IMR-90 (cell line): ENCODE measurements around the gene SLC44A1. TPM values are rescaled to one million over a fixed set of nuclear protein-coding genes. Genes with fewer than 3 reads are reported as not detected.

Experiments used
- ATAC-seq: fragments of 200-7000 bp; cut with Tn5 transposase; 2 replicates; pipeline ENCODE4 v1.9.1; 2020; ENCODE audit warnings: low read depth, mild to moderate bottlenecking, moderate library complexity
- BruUV-seq: library from RNA; stranded (reverse); fragments of 400-500 nt; replicated peaks from 2 replicates; lab custom pipeline; 2021; lab: Mats Ljungman, UMichigan
- CTCF ChIA-PET: fragments of 300-600 bp; formaldehyde crosslinking; extraction: SDS; loops from one replicate; lab custom pipeline; 2021; ENCODE audit warnings: antibody characterized with exemption; lab: Yijun Ruan, JAX
- POLR2A ChIA-PET: fragments of 300-600 bp; sonication (Branson Sonifier 250); formaldehyde crosslinking; loops from one replicate; lab custom pipeline; 2022; ENCODE audit warnings: antibody characterized with exemption; ENCODE audit not compliant: unreplicated experiment; lab: Charles Lee
- DNase-seq: peaks from one replicate; pipeline ENCODE4 v3.0.0; 2013
- H2AFZ ChIP-seq: replicated peaks from 2 replicates; pipeline ENCODE3; 2013; ENCODE audit warnings: low read length, mild to moderate bottlenecking; ENCODE audit not compliant: poor library complexity
- H2AK5ac ChIP-seq: 2 replicates; pipeline ENCODE4 v1.6.1; 2013; ENCODE audit warnings: low read depth, low read length, inconsistent platforms
- H2AK9ac ChIP-seq: replicated peaks from 2 replicates; pipeline ENCODE3; 2013; ENCODE audit warnings: mild to moderate bottlenecking, low read depth, low read length, moderate library complexity; ENCODE audit not compliant: poor library complexity
- H2BK120ac ChIP-seq: 2 replicates; pipeline ENCODE4 v1.6.1; 2013; ENCODE audit warnings: low read depth, low read length, inconsistent platforms
- H2BK15ac ChIP-seq: 3 replicates; pipeline ENCODE4 v1.6.1; 2013; ENCODE audit warnings: low read depth, low read length, inconsistent platforms
- H2BK20ac ChIP-seq: 2 replicates; pipeline ENCODE4 v1.6.1; 2013; ENCODE audit warnings: low read depth, mild to moderate bottlenecking, inconsistent platforms, low read length, moderate library complexity
- H2BK5ac ChIP-seq: 2 replicates; pipeline ENCODE4 v1.6.1; 2013; ENCODE audit warnings: mild to moderate bottlenecking, low read depth, low read length, inconsistent platforms; ENCODE audit not compliant: poor library complexity, severe bottlenecking
- H3K14ac ChIP-seq: replicated peaks from 2 replicates; pipeline ENCODE4 v1.6.1; 2013; ENCODE audit warnings: low read depth, low read length, inconsistent platforms
- H3K18ac ChIP-seq: 2 replicates; pipeline ENCODE4 v1.6.1; 2013; ENCODE audit warnings: low read depth, low read length, control low read depth
- H3K23ac ChIP-seq: 2 replicates; pipeline ENCODE4 v1.6.1; 2013; ENCODE audit warnings: low read depth, low read length, inconsistent platforms
- H3K27ac ChIP-seq: 2 replicates; pipeline ENCODE4 v1.5.1; 2013; ENCODE audit warnings: mild to moderate bottlenecking, control low read depth, low read length; ENCODE audit not compliant: insufficient read depth
- H3K27me3 ChIP-seq: 2 replicates; pipeline ENCODE4 v1.6.1; 2013; ENCODE audit warnings: low read length; ENCODE audit not compliant: control insufficient read depth, insufficient read depth
- H3K36me3 ChIP-seq: 2 replicates; pipeline ENCODE4 v1.6.1; 2013; ENCODE audit warnings: low read length, mixed read lengths; ENCODE audit not compliant: control insufficient read depth, insufficient read depth
- H3K4ac ChIP-seq: 2 replicates; pipeline ENCODE4 v1.6.1; 2013; ENCODE audit warnings: low read depth, low read length, inconsistent platforms
- H3K4me1 ChIP-seq: 2 replicates; pipeline ENCODE4 v1.6.1; 2013; ENCODE audit warnings: low read length, mixed read lengths; ENCODE audit not compliant: control insufficient read depth, insufficient read depth
- H3K4me2 ChIP-seq: 2 replicates; pipeline ENCODE4 v1.6.1; 2013; ENCODE audit warnings: low read depth, mild to moderate bottlenecking, control low read depth, low read length, moderate library complexity
- H3K4me3 ChIP-seq: 2 replicates; pipeline ENCODE4 v1.5.1; 2013; ENCODE audit warnings: low read depth, mild to moderate bottlenecking, control low read depth, low read length, moderate library complexity; ENCODE audit not compliant: insufficient read depth
- H3K56ac ChIP-seq: 2 replicates; pipeline ENCODE4 v1.6.1; 2013; ENCODE audit warnings: low read length, inconsistent platforms; ENCODE audit not compliant: insufficient read depth; ENCODE audit errors: extremely low read depth
- H3K79me1 ChIP-seq, 2 experiments: 2 replicates each; pipeline ENCODE4 v1.6.1; 2013; ENCODE audit warnings: low read length in 2 of 2, inconsistent platforms in 1 of 2, low read depth in 1 of 2
- H3K9ac ChIP-seq: 2 replicates; pipeline ENCODE4 v1.6.1; 2013; ENCODE audit warnings: low read depth, low read length, control low read depth
- H3K9me1 ChIP-seq: 2 replicates; pipeline ENCODE4 v1.6.1; 2013; ENCODE audit warnings: low read length, inconsistent platforms; ENCODE audit not compliant: insufficient read depth
- H3K9me3 ChIP-seq: 2 replicates; pipeline ENCODE4 v1.6.1; 2013; ENCODE audit warnings: low read length; ENCODE audit not compliant: control insufficient read depth, insufficient read depth
- H4K20me1 ChIP-seq: 2 replicates; pipeline ENCODE4 v1.6.1; 2013; ENCODE audit warnings: low read length, inconsistent platforms; ENCODE audit not compliant: insufficient read depth
- H4K5ac ChIP-seq: 2 replicates; pipeline ENCODE4 v1.6.1; 2013; ENCODE audit warnings: mild to moderate bottlenecking, low read depth, low read length, control low read depth
- H4K8ac ChIP-seq, 2 experiments: 2 replicates each; pipeline ENCODE4 v1.6.1; 2013; ENCODE audit warnings: low read depth in 2 of 2, low read length in 2 of 2, control low read depth in 1 of 2, inconsistent platforms in 1 of 2
- H4K91ac ChIP-seq: 2 replicates; pipeline ENCODE4 v1.6.1; 2013; ENCODE audit warnings: low read depth, low read length, inconsistent platforms; ENCODE audit not compliant: insufficient read depth
- CHD1 ChIP-seq: IDR thresholded peaks from 2 replicates; pipeline ENCODE4 v1.6.1; 2012; ENCODE audit warnings: low read depth, low read length, improper control_type of control experiment
- CTCF ChIP-seq: conservative IDR thresholded peaks from 2 replicates; pipeline ENCODE4 v1.5.1; 2012; ENCODE audit warnings: mild to moderate bottlenecking, low read depth, low read length, improper control_type of control experiment
- MXI1 ChIP-seq: IDR thresholded peaks from 2 replicates; pipeline ENCODE4 v1.6.1; 2012; ENCODE audit warnings: low read depth, mild to moderate bottlenecking, low read length, moderate library complexity, borderline replicate concordance
- WGBS, 2 experiments: methylation state at CpG; one replicate each; pipeline versions ENCODE4 v1.1.5 to v1.1.7; 2013; ENCODE audit warnings: missing lambda C conversion rate in 2 of 2; ENCODE audit not compliant: insufficient read length in 1 of 2; ENCODE audit errors: extremely low coverage in 2 of 2; 5-methylcytosine and 5-hydroxymethylcytosine counted together
- dilution Hi-C: fragments of 300-500 bp; cut with HindIII; formaldehyde crosslinking; loops from one replicate; pipeline ENCODE4 v1.14.3; 2018; ENCODE audit warnings: low sequenced_read_pairs; ENCODE audit not compliant: unreplicated experiment
- in situ Hi-C: fragments of 300-500 bp; cut with MboI; formaldehyde crosslinking; loops from 3 replicates; pipeline ENCODE4 v1.14.3; 2019; ENCODE audit warnings: low sequenced_read_pairs, inconsistent platforms, mixed read lengths
- intact Hi-C: fragments of 100-400 bp; cut with micrococcal nuclease; formaldehyde crosslinking; loops from 2 replicates; pipeline ENCODE4 v1.10.0; 2022
- polyA plus RNA-seq, 3 experiments: library from polyadenylated mRNA; depleted of rRNA; stranded (reverse); fragments of >200 nt; gene quantifications; 2 replicates each; pipeline ENCODE4 v1.2.3, GENCODE V29; 2012; ENCODE audit warnings: low replicate concordance in 1 of 3
- total RNA-seq: library from RNA; depleted of rRNA; stranded (reverse); fragments of >200 nt; gene quantifications from 2 replicates; pipeline ENCODE4 v1.2.3, GENCODE V29; 2012

The SLC44A1 gene
- total and polyA plus RNA-seq, 2 of the 4 experiments (the other 2 are of a cell fraction), result 5.2 to 21.7 TPM

GRCh38 chr9:105468875-105469274, 224.4 kb downstream of the SLC44A1 start:
- ATAC-seq, result no peak
- no peak for DNase-seq
- WGBS, 2 experiments, result no CpG with 5 or more reads among the region's 1 CpG
- Histone ChIP-seq H3K79me1 (peaks cover 7 to 20% of the 10 kb centered on the region in 2 experiments; a peak in 3 of 4 replicates), H2BK5ac (no peak overlapping the region), H3K14ac (no peak overlapping the region), H3K56ac (no peak overlapping the region), H3K4me1 (peaks cover 2% of the 10 kb centered on the region; the same call in 1 of the 2 replicates), H2AK5ac (no peak overlapping the region), H3K9ac (no peak overlapping the region), H4K5ac (no peak overlapping the region), H3K36me3 (peaks cover 10% of the 10 kb centered on the region), H2AFZ (no peak overlapping the region), H3K4me2 (no peak overlapping the region), H3K4ac (no peak overlapping the region), H4K20me1 (peaks cover 21% of the 10 kb centered on the region; the same call in 1 of the 2 replicates), H3K23ac (no peak overlapping the region), H3K18ac (no peak overlapping the region), H3K4me3 (no peak overlapping the region), H3K27me3 (no peaks in the 10 kb centered on the region), H3K9me1 (peaks cover 5% of the 10 kb centered on the region; the same call in 1 of the 2 replicates), H2BK120ac (no peak overlapping the region), H2AK9ac (no peak overlapping the region), H4K91ac (no peak overlapping the region), H4K8ac (no peak overlapping the region), H2BK15ac (no peak overlapping the region), H3K9me3 (no peaks in the 10 kb centered on the region), H3K27ac (no peak overlapping the region), H2BK20ac (no peak overlapping the region)
- ChIA-PET POLR2A (no interaction called here), CTCF (no interaction called here)
- no TSS peak for BruUV-seq
- intact Hi-C loops (loop anchor here (5.0 kb wide), 1 partner anchor 33 kb away; no protein-coding TSS in a partner anchor), dilution Hi-C loops (no loop called here), in situ Hi-C loops (no loop called here)
- TF ChIP-seq CTCF (no peak), CHD1 (no peak), MXI1 (no peak)
